ENCODE results near the gene VSTM2L.
"Not testable (repeated sequence)": the region's sequence is repeated elsewhere in the genome, so short reads cannot be mapped to it uniquely, and the experiment has no call there.

- not testable (repeated sequence) for TF ChIP-seq ZBTB42 (CRISPR knock-in tag; IDR thresholded peaks at IDR 0.05); ZNF546 (CRISPR knock-in tag; conservative IDR thresholded peaks at IDR 0.05); CTCF (CRISPR knock-in tag; IDR thresholded peaks at IDR 0.05); ATF6 (CRISPR knock-in tag; conservative IDR thresholded peaks at IDR 0.05)
Observed at GRCh38 chr20:37963483-37963882, 60.6 kb downstream of the VSTM2L start.

All from HepG2 (cell line).